Activated CD8-positive, alpha-beta memory T cell treated with anti-CD3 and anti-CD28 coated beads for 24 hours (primary cell): ENCODE measurements around the gene CNOT4.

Source experiments
- DNase-seq: peaks from one replicate; pipeline ENCODE4 v3.0.0-alpha.2; 2020

The CNOT4 gene

DNA sequence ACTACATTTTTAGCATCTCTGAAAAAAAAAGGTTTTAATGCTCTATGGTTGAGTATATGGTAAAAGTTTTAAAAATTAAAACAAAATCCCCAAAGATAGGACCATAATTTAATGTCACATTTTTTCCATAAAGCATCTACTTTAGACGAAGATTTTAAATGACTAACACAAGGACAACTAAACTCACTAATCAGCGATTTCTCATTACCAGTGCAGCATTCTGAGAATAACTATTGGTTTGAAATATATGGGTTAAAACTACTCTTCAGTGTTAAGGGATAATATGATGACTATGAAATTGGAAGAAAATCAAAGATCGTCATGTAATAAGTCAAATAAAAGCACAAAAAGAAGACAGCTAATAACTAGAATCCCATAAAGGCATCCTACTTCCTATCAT is 118.4 kb downstream of the CNOT4 start:
- no peak for DNase-seq

GRCh38 chr7:135390829-135391228 is 119.1 kb downstream of the CNOT4 start:
- DNase-seq: no peak

DNA sequence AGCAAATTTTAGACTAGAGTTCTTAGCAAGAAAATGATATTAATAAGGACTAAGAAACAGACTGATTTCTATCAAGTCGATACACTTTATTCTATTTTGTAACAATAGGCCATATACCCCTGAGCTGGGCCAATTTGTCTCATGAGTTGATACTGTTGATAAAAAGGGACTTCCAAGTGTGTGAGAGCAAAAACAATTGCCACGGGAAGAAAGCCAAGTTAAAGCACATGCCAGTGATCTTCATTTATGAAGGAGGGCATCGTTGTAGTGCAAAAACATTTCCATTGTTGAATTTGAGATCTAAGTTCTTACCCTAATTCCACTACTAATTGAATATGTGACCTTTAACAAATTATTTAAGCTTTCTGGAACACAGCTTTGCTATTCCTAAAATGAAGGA is 119.9 kb downstream of the CNOT4 start:
- DNase-seq: no peak

DNA sequence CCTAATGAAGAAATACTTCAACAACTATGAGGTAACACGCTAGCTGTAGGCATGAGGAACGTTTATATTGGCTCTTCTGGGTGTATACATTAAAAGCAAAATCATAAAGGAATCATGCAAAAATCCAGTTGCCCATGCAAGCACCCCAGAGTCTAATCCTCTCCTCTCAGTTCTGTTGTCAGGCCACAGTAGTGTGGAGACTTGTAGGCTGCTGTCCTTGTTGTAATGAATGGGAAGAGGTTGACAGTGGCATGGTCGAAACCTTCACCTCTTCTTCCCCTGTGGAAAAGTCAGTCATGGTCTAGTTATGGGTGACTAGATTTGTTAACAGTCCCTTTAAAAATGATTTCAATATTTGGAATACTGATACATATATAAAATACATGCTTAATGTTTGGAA is 121.3 kb downstream of the CNOT4 start:
- DNase-seq: no peak

DNA sequence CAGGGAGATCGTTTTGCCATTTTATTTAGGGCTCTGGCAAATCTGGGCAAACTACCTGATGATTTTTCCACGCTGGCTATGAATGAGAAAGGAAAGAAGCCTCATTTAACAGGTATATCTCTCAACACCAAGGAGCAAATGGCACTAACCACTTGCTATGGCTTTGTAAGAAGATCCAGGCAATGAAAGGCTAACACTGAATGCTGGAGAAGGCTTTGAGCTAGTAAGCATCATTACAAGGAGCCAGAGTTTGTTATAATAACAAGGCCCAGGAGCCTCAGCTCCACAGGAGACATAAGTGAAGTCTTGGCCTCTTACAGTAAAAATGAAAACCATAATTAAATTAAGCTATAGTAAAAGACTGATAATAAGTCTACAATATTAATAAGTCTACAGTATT is 123.1 kb downstream of the CNOT4 start:
- DNase-seq: no peak

DNA sequence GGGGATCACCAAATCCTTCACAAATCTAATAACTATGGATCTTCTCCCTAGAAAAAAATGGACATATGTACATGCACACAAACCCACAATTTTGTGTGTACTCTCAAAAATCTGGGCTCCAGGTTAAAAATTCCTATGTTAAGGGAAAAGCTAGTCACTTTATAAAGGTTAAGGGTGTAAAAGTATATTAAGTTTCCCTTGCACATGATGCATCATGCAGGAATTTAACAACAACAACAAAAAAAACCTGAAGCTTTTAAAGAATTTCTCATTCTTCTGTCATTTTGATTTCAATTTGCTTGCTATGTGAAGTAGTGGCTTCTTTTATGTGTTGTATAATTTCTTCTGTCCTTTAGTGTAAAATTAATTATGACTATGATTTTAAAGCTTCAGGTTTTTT is 123.7 kb downstream of the CNOT4 start:
- DNase-seq: no peak

DNA sequence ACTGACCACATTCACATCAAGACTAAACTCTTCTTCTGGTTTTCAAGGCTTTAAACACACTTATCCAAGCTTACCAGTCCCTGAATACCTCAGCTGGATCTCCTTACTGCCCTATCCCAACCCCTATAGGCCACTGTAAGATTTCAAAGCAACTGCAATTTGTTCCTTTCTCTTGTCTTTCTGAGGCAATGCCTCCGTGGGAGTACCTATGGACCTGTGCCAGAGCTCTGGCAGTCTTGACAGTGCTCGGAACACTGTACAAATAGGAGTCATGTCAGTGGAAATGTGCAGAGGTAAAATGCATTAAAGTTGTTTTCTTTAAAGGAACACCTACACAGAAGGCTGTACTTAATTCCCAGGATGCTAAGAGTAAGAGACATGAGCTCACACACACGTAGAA is 124.7 kb downstream of the CNOT4 start:
- no peak for DNase-seq

DNA sequence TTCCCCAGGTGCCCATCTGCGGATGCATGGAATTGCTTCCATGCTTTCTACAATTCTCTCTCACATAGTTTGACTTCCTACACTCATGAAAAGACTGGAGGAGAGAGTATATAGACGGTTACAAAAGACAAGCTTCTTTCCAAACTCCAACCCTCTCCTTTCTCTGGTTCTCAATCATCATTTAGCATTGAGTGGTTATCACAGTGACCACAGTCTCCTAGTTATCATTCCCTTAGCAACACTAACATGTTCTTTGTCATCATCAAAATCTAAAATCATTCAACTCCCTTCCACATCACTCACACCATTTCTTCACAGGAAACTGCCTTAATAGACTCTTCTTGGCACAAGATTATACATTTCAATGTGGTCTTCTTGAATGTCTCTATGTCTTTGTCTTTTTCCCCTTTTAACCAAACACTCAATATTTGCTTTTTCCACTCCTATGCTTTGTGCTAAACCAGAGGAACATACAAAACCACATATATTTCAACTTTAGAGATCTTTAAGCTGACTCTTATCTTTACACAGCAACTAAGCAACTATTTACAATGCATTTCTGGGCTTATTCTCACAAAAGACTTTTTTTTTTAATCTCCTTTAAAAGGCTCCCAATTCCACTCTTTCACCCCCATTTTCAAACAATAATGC is 126.3 kb downstream of the CNOT4 start:
- no peak for DNase-seq

DNA sequence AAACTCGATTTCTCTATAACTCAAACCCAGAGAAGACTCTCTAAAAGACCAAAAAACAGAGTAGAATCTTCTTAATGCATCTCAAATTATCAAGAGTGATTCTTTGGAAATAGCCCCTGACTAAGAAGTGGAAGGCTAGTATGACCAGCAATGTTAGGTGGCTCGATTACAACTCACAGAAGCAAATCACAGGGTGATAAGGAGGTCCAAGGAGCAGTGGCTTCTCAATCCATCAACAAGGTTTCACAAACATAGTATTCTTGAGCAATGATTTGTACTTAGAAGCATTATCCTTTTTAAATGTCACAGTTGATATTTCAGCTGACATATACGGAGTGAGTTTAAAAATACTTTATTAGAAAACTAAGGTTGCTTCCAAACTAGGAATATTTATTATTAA is 127.7 kb downstream of the CNOT4 start:
- DNase-seq: no peak

DNA sequence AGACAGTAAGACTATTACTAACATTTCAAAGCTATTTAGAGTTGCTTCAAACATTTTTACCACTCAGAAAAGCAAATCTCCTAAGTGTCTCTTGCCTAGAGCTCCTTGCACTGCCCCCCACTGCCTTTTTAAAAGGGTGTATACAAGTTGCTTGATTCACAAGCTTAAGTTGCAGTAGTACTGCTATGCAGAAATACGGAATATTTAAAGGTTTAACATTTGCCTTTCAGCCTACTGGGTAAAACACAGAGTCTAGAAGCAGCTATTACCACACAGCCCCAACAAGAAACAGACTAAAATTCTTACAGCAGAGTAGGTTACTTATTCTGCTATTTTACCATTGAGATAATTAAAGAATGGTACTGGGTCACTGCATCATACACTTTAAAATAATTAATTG is 128.5 kb downstream of the CNOT4 start:
- DNase-seq: no peak

- no peak for DNase-seq
These were observed 129.6 kb downstream of the CNOT4 start for GRCh38 chr7:135380351-135380750.

GRCh38 chr7:135377171-135377570 is 132.7 kb downstream of the CNOT4 start:
- DNase-seq: no peak

DNA sequence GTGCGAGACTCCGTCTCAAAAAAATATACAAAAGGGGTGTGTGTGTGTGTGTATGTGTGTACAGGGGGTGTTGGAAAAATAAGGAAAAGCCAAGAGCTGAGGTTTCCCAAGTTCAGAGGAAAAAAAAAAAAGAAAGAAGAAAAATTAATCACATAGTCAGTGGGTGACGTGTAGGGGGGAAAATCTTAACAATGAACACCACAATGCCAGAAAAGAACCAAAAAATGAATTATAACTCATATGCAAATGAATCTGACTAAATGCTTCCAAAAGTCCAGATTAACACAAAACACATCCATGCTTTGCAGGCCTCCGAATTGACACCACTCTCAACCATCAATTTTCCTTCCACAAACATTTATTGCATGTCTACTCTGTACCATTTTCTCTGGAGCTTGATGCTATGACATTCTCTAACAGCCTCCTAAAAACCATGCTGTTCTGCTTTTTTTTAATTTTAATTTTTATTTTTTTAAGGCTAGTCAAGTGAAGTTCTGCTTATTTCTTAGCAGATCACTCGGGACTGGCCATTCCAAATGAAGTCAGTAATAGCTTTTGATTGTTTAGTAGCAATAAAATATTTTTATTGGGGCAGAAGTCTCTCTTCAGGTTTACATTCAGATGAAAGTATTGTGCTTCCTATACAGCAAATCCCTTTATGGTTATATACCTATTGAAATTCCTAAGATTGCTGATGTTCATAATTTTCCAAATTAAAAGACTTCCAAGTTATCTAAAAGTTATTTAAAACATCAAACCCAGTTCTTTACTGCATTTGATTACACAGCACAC is 133.8 kb downstream of the CNOT4 start:
- DNase-seq: no peak

GRCh38 chr7:135374736-135375135 is 135.2 kb downstream of the CNOT4 start:
- no peak for DNase-seq

DNA sequence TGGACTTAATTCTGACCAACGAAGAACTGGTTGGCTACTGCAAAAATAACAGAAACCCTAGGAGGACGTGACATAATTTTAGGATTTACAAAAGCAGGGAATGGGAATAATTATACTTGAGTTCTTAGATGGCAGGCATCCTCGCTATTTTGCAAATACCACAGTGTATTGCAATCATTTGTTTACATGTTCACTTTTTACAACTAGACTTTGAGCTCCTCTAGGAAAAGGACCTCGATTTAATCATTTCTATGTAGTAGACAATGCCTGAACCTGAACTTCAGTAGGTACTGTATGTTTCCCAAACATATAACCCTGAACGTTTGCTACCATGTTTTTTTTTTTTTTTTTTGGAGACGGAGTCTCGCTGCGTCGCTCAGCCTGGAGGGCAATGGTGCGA is 137.7 kb downstream of the CNOT4 start:
- no peak for DNase-seq

GRCh38 chr7:135370656-135371055 is 139.2 kb downstream of the CNOT4 start:
- no peak for DNase-seq

GRCh38 chr7:135369405-135369804 is 140.5 kb downstream of the CNOT4 start:
- no peak for DNase-seq

DNA sequence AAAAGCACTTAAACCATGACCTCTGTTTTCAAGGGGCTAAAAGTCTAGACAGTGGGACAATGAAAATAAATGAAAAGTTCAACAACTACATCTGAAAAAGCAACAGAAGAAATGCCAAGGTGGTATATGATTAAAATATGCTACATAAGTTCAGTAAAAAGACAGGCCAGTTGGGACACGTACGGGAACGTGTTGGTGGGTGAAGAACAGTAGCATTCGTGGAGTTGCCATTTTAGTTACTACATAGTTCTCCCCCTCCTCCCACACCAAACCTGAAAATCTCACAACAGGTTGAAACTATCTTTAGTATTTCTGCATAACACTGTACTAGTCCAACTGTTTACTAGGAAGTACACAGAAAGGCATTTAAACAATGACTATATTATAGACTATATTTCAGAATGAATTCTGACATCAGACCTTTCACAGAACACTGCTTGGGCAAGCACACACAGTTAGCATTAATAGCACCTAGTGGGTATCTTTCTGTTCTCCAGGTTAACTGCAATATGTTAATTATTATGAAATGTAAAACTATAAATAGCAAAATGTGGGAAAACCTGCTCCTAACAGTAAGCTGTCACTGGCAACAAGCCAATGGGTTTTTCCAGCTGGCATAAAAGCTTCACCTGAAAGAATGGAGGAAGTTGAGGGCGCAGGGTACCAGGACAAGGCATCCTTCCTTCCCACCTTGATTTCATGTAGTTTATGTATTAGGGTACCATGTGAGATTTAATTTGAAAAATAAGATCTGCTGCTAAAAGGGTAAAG is 141.3 kb downstream of the CNOT4 start:
- no peak for DNase-seq

- DNase-seq: no peak
These were observed 142.9 kb downstream of the CNOT4 start for GRCh38 chr7:135366843-135367508.

- DNase-seq: no peak
These were observed 144.2 kb downstream of the CNOT4 start for GRCh38 chr7:135365721-135366120.

- DNase-seq: no peak
These were observed 145.7 kb downstream of the CNOT4 start for GRCh38 chr7:135364206-135364605.

- DNase-seq: no peak
These were observed 147.0 kb downstream of the CNOT4 start for GRCh38 chr7:135362871-135363270.

DNA sequence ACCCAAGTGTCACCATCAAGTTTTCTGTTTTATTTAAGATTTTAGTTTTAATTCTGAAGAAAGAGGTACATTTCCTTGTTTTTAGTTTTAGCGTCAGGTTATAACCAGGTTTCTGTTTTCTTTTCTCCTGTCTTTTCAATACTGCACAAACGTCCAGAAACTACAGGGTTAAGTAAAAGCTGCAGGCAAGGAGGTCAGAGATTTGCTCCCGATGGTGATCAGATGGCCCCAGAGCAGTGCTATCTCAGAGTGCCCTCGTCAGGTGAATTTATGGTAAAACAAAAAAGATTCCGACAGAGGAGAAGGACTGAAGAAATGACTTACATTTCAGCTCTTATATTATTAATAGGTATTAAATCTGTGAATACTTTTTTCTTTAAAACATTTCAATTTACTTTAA is 148.1 kb downstream of the CNOT4 start:
- no peak for DNase-seq
